NCI-H2029 treated with DMSO at 0.1 percent for 48 hours (cell line): ENCODE measurements around the gene MRTFA.
A peak's percentile ranks its signal among the peaks of the same experiment; 100 is the strongest.
"Not testable (repeated sequence)": the region's sequence is repeated elsewhere in the genome, so short reads cannot be mapped to it uniquely, and the experiment has no call there.

Experiments
- DNase-seq: peaks from one replicate; lab custom pipeline; 2025; lab: John Stamatoyannopoulos, UW

MRTFA gene

GRCh38 chr22:40636380-40637182, at the start of gene MRTFA:
Gene MRTFA (minus strand): TSS chr22:40636719.
- DNase-seq: peak; percentile 81

- no peak for DNase-seq
These were observed 48.9 kb upstream of the MRTFA start for GRCh38 chr22:40685406-40685805.

- DNase-seq: no peak
These were observed 48.2 kb upstream of the MRTFA start for GRCh38 chr22:40684728-40685127.

- DNase-seq: no peak
These were observed 44.9 kb upstream of the MRTFA start for GRCh38 chr22:40681451-40681850.

GRCh38 chr22:40680819-40681183, 44.3 kb upstream of the MRTFA start:
- DNase-seq: no peak

GRCh38 chr22:40679964-40680818, 43.7 kb upstream of the MRTFA start:
- no peak for DNase-seq

GRCh38 chr22:40679249-40679963, 42.9 kb upstream of the MRTFA start, which contains the start of gene MCHR1:
Gene MCHR1 (plus strand): TSS chr22:40679484. CDS start chr22:40679653, 169 bp downstream.
- DNase-seq: no peak

- no peak for DNase-seq
These were observed 42.2 kb upstream of the MRTFA start for GRCh38 chr22:40678493-40679248.

- no peak for DNase-seq
These were observed 40.1 kb upstream of the MRTFA start for GRCh38 chr22:40676644-40677043.

GRCh38 chr22:40676166-40676565, 39.6 kb upstream of the MRTFA start:
- not testable (repeated sequence) for DNase-seq

GRCh38 chr22:40674274-40674673, 37.8 kb upstream of the MRTFA start:
- DNase-seq: no peak

- DNase-seq: no peak
These were observed 36.5 kb upstream of the MRTFA start for GRCh38 chr22:40673017-40673416.

GRCh38 chr22:40671796-40672360, 35.4 kb upstream of the MRTFA start:
- no peak for DNase-seq

GRCh38 chr22:40671369-40671768, 34.9 kb upstream of the MRTFA start:
- DNase-seq: no peak

- DNase-seq: no peak
These were observed 33.5 kb upstream of the MRTFA start for GRCh38 chr22:40670058-40670457.

- no peak for DNase-seq
These were observed 32.3 kb upstream of the MRTFA start for GRCh38 chr22:40668611-40669411.

GRCh38 chr22:40666151-40666848, 29.8 kb upstream of the MRTFA start:
- no peak for DNase-seq

- no peak for DNase-seq
These were observed 28.8 kb upstream of the MRTFA start for GRCh38 chr22:40665312-40665711.

GRCh38 chr22:40661671-40662070, 25.2 kb upstream of the MRTFA start:
- DNase-seq: no peak

- DNase-seq: no peak
These were observed 24.2 kb upstream of the MRTFA start for GRCh38 chr22:40660730-40661129.
